PC-3 (cell line): ENCODE measurements around the gene PTGIR. TPM values are rescaled to one million over a fixed set of nuclear protein-coding genes. Genes with fewer than 3 reads are reported as not detected.

ENCODE experiments used
- ATAC-seq: fragments of 200-7000 bp; cut with Tn5 transposase; 2 replicates; pipeline ENCODE4 v1.9.1; 2020; ENCODE audit warnings: mild to moderate bottlenecking, moderate library complexity
- BruUV-seq: library from RNA; stranded (reverse); fragments of 400-500 nt; replicated peaks from 2 replicates; lab custom pipeline; 2021; lab: Mats Ljungman, UMichigan
- CTCF ChIA-PET: fragments of 300-600 bp; sonication (Branson Sonifier 250); formaldehyde crosslinking; loops from one replicate; lab custom pipeline; 2022; ENCODE audit warnings: antibody characterized with exemption; lab: Charles Lee
- POLR2A ChIA-PET: fragments of 300-600 bp; sonication (Branson Sonifier 250); formaldehyde crosslinking; loops from one replicate; lab custom pipeline; 2022; ENCODE audit warnings: antibody characterized with exemption; ENCODE audit not compliant: unreplicated experiment; lab: Charles Lee
- DNase-seq: peaks from one replicate; pipeline ENCODE4 v3.0.0-alpha.2; 2015
- H2AFZ ChIP-seq: fragments of 300-600 bp; sonication (generic); 2 replicates; pipeline ENCODE4 v1.6.0; 2016; ENCODE audit warnings: antibody characterized with exemption, low read length
- H3F3A ChIP-seq: fragments of 300-600 bp; sonication (generic); one replicate; pipeline ENCODE4 v1.6.0; 2017; ENCODE audit warnings: antibody characterized with exemption, low read length, control low read depth, mild to moderate bottlenecking; ENCODE audit not compliant: unreplicated experiment
- H3K27ac ChIP-seq: fragments of 300-600 bp; sonication (generic); 2 replicates; pipeline ENCODE4 v1.5.1; 2016; ENCODE audit warnings: mild to moderate bottlenecking, low read length
- H3K27me3 ChIP-seq: fragments of 300-600 bp; sonication (generic); 2 replicates; pipeline ENCODE4 v1.6.1; 2016; ENCODE audit warnings: low read length, mixed read lengths
- H3K36me3 ChIP-seq: fragments of 300-600 bp; sonication (generic); 2 replicates; pipeline ENCODE4 v1.6.1; 2016; ENCODE audit warnings: low read depth, mixed run types, low read length, mixed read lengths
- H3K4me1 ChIP-seq: fragments of 300-600 bp; sonication (generic); 2 replicates; pipeline ENCODE4 v1.5.1; 2016; ENCODE audit warnings: low read length; ENCODE audit not compliant: insufficient read depth
- H3K4me2 ChIP-seq: fragments of 300-600 bp; sonication (generic); 2 replicates; pipeline ENCODE4 v1.6.0; 2016; ENCODE audit warnings: low read length
- H3K4me3 ChIP-seq: fragments of 300-600 bp; sonication (generic); 2 replicates; pipeline ENCODE4 v1.5.1; 2016; ENCODE audit warnings: mild to moderate bottlenecking, low read length, mixed read lengths
- H3K79me2 ChIP-seq: fragments of 300-600 bp; sonication (generic); 2 replicates; pipeline ENCODE4 v1.6.1; 2017; ENCODE audit warnings: low read length, mixed read lengths
- H3K9ac ChIP-seq: fragments of 300-600 bp; sonication (generic); 2 replicates; pipeline ENCODE4 v1.6.0; 2016; ENCODE audit warnings: mild to moderate bottlenecking, low read length
- H3K9me2 ChIP-seq: fragments of 300-600 bp; sonication (generic); replicated peaks from 2 replicates; pipeline ENCODE4 v1.6.1; 2016; ENCODE audit warnings: mixed run types, low read length, mixed read lengths
- H3K9me3 ChIP-seq: fragments of 300-600 bp; sonication (generic); 2 replicates; pipeline ENCODE4 v1.6.1; 2016; ENCODE audit warnings: low read length, mixed read lengths
- H4K20me1 ChIP-seq: fragments of 300-600 bp; sonication (generic); 2 replicates; pipeline ENCODE4 v1.6.1; 2016; ENCODE audit warnings: low read length, mixed read lengths
- EZH2 ChIP-seq: fragments of 300-600 bp; sonication (generic); IDR thresholded peaks from one replicate; pipeline ENCODE4 v1.6.1; 2017; ENCODE audit warnings: antibody characterized with exemption, mild to moderate bottlenecking, low read length; ENCODE audit not compliant: unreplicated experiment
- EZH2phosphoT487 ChIP-seq: fragments of 300-600 bp; sonication (generic); IDR thresholded peaks from 2 replicates; pipeline ENCODE4 v1.6.1; 2018; ENCODE audit warnings: mild to moderate bottlenecking, antibody characterized with exemption, low read length, borderline replicate concordance
- intact Hi-C: fragments of 100-400 bp; cut with micrococcal nuclease; formaldehyde crosslinking; loops from 2 replicates; pipeline ENCODE4 v1.9.0; 2023
- total RNA-seq: library from RNA; depleted of rRNA; stranded (reverse); fragments of >200 nt; gene quantifications from 2 replicates; pipeline ENCODE4 v1.2.3, GENCODE V29; 2014
- TF ChIP-seq, protein P1 (sequence below): fragments of 300-600 bp; sonication (generic); conservative IDR thresholded peaks from 2 replicates; pipeline ENCODE4 v1.5.1; 2017; ENCODE audit warnings: antibody characterized with exemption, low read depth, mild to moderate bottlenecking, low read length

Gene PTGIR
- total RNA-seq, 1 experiment from 2014 or later, result not detected

DNA sequence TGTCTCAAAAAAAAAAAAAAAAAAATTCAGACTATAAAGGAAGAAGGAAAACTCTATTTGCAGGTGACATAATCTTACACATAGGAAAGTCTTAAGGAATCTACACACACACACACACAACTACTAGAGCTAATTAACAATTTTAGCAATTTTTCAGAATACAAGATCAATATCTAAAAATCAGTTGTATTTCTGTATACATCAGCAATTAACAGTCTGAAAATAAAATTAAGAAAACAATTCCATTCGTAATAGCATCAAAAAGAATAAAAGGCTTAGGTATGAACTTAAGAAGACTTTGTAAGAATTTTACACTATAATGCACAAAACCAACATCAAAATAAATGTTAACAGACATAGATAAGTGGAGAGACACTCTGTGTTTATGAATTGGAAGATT, 39.4 kb downstream of the PTGIR start:
- DNase-seq (no peak), ATAC-seq (no peak)
- BruUV-seq, result no TSS peak
- ChIA-PET POLR2A (no interaction called here), CTCF (no interaction called here)
- intact Hi-C loops, result no loop called here
- no peaks in the 10 kb centered on the region for H3K4me1 ChIP-seq
- no peak overlapping the region for H3K27ac ChIP-seq
- H2AFZ ChIP-seq, result no peak overlapping the region
- H3K79me2 ChIP-seq, result no peaks in the 10 kb centered on the region
- H3K4me3 ChIP-seq, result no peak overlapping the region
- H3K27me3 ChIP-seq, result no peaks in the 10 kb centered on the region
- no peaks in the 10 kb centered on the region for H4K20me1 ChIP-seq
- no peaks in the 10 kb centered on the region for H3F3A ChIP-seq
- no peaks in the 10 kb centered on the region for H3K36me3 ChIP-seq
- no peak for TF ChIP-seq EZH2
- no peak for TF ChIP-seq EZH2phosphoT487
- TF ChIP-seq, protein P1, sequence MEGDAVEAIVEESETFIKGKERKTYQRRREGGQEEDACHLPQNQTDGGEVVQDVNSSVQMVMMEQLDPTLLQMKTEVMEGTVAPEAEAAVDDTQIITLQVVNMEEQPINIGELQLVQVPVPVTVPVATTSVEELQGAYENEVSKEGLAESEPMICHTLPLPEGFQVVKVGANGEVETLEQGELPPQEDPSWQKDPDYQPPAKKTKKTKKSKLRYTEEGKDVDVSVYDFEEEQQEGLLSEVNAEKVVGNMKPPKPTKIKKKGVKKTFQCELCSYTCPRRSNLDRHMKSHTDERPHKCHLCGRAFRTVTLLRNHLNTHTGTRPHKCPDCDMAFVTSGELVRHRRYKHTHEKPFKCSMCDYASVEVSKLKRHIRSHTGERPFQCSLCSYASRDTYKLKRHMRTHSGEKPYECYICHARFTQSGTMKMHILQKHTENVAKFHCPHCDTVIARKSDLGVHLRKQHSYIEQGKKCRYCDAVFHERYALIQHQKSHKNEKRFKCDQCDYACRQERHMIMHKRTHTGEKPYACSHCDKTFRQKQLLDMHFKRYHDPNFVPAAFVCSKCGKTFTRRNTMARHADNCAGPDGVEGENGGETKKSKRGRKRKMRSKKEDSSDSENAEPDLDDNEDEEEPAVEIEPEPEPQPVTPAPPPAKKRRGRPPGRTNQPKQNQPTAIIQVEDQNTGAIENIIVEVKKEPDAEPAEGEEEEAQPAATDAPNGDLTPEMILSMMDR, result no peak
- no peaks in the 10 kb centered on the region for H3K9me2 ChIP-seq
- H3K9ac ChIP-seq, result no peak overlapping the region
- H3K9me3 ChIP-seq, result no peaks in the 10 kb centered on the region
- H3K4me2 ChIP-seq, result no peak overlapping the region

DNA sequence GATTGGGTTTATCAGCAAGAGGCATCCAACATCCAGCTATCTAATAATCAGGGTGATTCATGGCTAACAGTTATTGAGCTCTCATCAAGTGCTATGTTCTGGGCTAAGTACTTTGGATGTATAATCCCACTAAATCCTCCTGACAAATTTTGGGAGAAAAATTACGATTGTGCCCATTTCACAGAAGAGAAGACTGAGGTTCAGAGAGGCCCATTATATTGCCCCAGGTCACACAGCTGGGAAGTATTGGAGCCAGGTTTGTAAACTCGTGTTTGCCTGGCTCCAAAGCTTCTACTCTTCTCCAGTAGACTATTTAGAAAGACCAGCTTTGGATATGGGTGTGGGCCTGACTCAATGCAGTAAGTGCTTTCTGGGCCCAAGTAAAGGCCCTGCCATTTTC, 44.6 kb downstream of the PTGIR start:
- no peaks in the 10 kb centered on the region for H3K36me3 ChIP-seq
- intact Hi-C loops, result no loop called here
- H3K9me3 ChIP-seq, result no peaks in the 10 kb centered on the region
- BruUV-seq, result no TSS peak
- no peaks in the 10 kb centered on the region for H4K20me1 ChIP-seq
- H3K79me2 ChIP-seq, result no peaks in the 10 kb centered on the region
- no peak overlapping the region for H3K4me2 ChIP-seq
- DNase-seq, result no peak
- H3K27me3 ChIP-seq, result no peaks in the 10 kb centered on the region
- no peak overlapping the region for H3K27ac ChIP-seq
- H3K4me3 ChIP-seq, result no peak overlapping the region
- no peak overlapping the region for H2AFZ ChIP-seq
- H3K9ac ChIP-seq, result no peak overlapping the region
- no peaks in the 10 kb centered on the region for H3K4me1 ChIP-seq
- H3K9me2 ChIP-seq, result no peaks in the 10 kb centered on the region
- ATAC-seq, result no peak
- TF ChIP-seq EZH2phosphoT487, result no peak
- TF ChIP-seq, protein P1, result no peak
- TF ChIP-seq EZH2, result no peak
- ChIA-PET CTCF (no interaction called here), POLR2A (no interaction called here)
- no peaks in the 10 kb centered on the region for H3F3A ChIP-seq

DNA sequence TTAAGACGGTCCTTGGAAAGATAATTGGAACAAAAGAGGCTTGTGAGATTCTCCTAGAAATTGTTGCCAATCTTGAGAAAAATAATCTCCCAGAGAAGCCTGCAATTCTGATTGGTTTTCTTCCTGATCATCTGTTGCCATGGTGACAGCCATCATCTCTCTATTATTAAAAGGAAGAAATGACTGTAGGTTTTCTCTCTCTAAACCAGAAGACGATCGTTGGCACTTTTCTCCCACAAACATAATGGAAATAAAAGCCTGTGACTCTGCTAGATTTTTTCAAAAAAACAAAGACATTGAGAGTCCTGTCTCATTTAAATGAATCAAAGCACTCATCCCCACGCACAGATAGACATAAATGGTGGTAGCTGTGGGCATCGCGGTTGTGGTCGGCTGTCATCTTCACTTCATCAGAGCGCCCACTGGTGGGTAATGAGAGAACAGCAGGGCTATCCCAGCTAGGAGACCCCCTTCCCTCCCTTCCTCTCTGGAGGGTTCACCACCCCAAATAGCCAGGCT, 45.5 kb downstream of the PTGIR start:
- no TSS peak for BruUV-seq
- no peak overlapping the region for H3K4me3 ChIP-seq
- H2AFZ ChIP-seq, result no peak overlapping the region
- H3K9me3 ChIP-seq, result no peaks in the 10 kb centered on the region
- ATAC-seq (no peak), DNase-seq (peak; percentile 8)
- intact Hi-C loops, result no loop called here
- H4K20me1 ChIP-seq, result no peaks in the 10 kb centered on the region
- ChIA-PET POLR2A (no interaction called here), CTCF (no interaction called here)
- TF ChIP-seq, protein P1, result peak; percentile 57
- TF ChIP-seq EZH2 (no peak), EZH2phosphoT487 (no peak)
- no peaks in the 10 kb centered on the region for H3K36me3 ChIP-seq
- no peak overlapping the region for H3K9ac ChIP-seq
- no peaks in the 10 kb centered on the region for H3F3A ChIP-seq
- H3K4me2 ChIP-seq, result no peak overlapping the region
- no peaks in the 10 kb centered on the region for H3K79me2 ChIP-seq
- no peaks in the 10 kb centered on the region for H3K27me3 ChIP-seq
- H3K4me1 ChIP-seq, result no peaks in the 10 kb centered on the region
- H3K27ac ChIP-seq, result no peak overlapping the region
- no peaks in the 10 kb centered on the region for H3K9me2 ChIP-seq
